ENCODE data around the gene DHRS7B. TPM values are rescaled to one million over a fixed set of nuclear protein-coding genes. Genes with fewer than 3 reads are reported as not detected.
"Not testable (repeated sequence)": the region's sequence is repeated elsewhere in the genome, so short reads cannot be mapped to it uniquely, and the experiment has no call there.

Gene DHRS7B
- total RNA-seq, 1 donor from 2014 or later, result 21.6 TPM

DNA sequence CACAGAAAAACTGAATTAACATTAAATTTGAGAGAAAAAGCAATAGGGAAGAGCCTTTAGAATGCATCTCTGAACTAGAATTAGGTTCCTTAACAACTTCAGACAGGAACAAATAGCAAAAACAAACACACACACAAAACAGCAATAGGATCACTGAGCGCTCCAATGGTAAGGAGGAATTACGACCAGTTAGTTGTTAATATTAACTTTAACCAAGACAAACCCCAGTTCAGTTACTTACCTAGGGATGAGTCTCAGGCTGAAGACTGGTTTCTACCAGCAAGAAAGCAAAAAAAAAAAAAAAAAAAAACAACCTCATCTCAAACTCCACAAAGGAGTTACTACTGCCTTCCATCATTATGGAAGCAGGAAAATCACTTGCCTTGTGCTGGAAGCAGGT is 14.6 kb downstream of the DHRS7B start:
- Histone ChIP-seq H3K9ac (no peak overlapping the region), H3K4me2 (no peak overlapping the region), H3K79me2 (ENCODE audit: low read depth) (peaks cover 11% of the 10 kb centered on the region), H3K27me3 (no peaks in the 10 kb centered on the region), H3K4me3 (no peak overlapping the region), H3K4me1 (no peaks in the 10 kb centered on the region), H4K20me1 (ENCODE audit: low read depth) (no peaks in the 10 kb centered on the region), H3K9me3 (ENCODE audit: low read depth) (peaks cover 18% of the 10 kb centered on the region), H3F3A (ENCODE audit: low read depth) (no peaks in the 10 kb centered on the region), H3K27ac (no peak overlapping the region), H3K36me3 (no peaks in the 10 kb centered on the region), H2AFZ (replicated peaks) (no peak overlapping the region)
- DNase-seq (ENCODE audit: low spot score), result no peak
- TF ChIP-seq EZH2 (IDR thresholded peaks at IDR 0.05), result no peak
- peaks cover 18% of the 10 kb centered on the region for H3K36me3 Mint-ChIP-seq
- peaks cover 60% of the 10 kb centered on the region for H3K9me3 Mint-ChIP-seq
- H3K4me1 Mint-ChIP-seq, result no peaks in the 10 kb centered on the region
- H3K27me3 Mint-ChIP-seq (ENCODE audit: insufficient read depth, low read depth), result no peaks in the 10 kb centered on the region
- H3K4me3 Mint-ChIP-seq, result no peak overlapping the region
- no peak overlapping the region for H3K27ac Mint-ChIP-seq

- not testable (repeated sequence) for H3K27me3 ChIP-seq; H3K27ac ChIP-seq; H3K27me3 Mint-ChIP-seq (ENCODE audit: insufficient read depth, low read depth); H2AFZ ChIP-seq (replicated peaks); H3K27ac Mint-ChIP-seq; H3K4me3 Mint-ChIP-seq; H3K36me3 ChIP-seq; H3K4me3 ChIP-seq; H3K4me1 ChIP-seq; H3K4me2 ChIP-seq; DNase-seq (ENCODE audit: low spot score); H3F3A ChIP-seq (ENCODE audit: low read depth); H3K9ac ChIP-seq; H3K4me1 Mint-ChIP-seq; H4K20me1 ChIP-seq (ENCODE audit: low read depth)
- peaks cover 11% of the 10 kb centered on the region for H3K79me2 ChIP-seq (ENCODE audit: low read depth)
- H3K9me3 ChIP-seq (ENCODE audit: low read depth), result peaks cover 11% of the 10 kb centered on the region
- Mint-ChIP-seq H3K36me3 (peaks cover 25% of the 10 kb centered on the region), H3K9me3 (peaks cover 63% of the 10 kb centered on the region)
Observed at GRCh38 chr17:21142065-21142464, 15.3 kb downstream of the DHRS7B start.

DNA sequence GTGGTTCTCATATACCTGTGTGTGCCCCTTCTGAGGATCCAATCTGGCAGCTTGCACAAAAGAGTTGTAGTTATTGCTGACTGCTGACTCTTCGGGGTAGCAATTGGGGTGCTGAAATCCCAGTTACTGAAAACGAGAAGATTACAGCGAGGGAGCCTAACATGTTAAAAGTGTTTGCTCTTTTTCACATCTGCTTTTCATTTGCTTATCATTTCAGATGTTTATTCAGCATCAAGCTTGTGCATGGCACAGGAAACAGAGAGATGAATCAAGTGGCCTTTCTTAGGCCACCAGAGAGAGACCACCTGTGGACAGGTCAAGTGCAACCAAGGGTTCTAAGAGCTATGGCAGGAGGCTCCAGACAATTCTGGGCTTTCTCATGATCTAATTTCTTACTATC is 16.9 kb downstream of the DHRS7B start:
- Histone ChIP-seq H3K27me3 (no peaks in the 10 kb centered on the region), H4K20me1 (ENCODE audit: low read depth) (no peaks in the 10 kb centered on the region), H3K27ac (no peak overlapping the region), H2AFZ (replicated peaks) (no peak overlapping the region), H3F3A (ENCODE audit: low read depth) (no peaks in the 10 kb centered on the region), H3K4me1 (no peaks in the 10 kb centered on the region), H3K36me3 (no peaks in the 10 kb centered on the region), H3K9ac (no peak overlapping the region), H3K9me3 (ENCODE audit: low read depth) (peaks cover 7% of the 10 kb centered on the region), H3K4me2 (no peak overlapping the region), H3K79me2 (ENCODE audit: low read depth) (peaks cover 7% of the 10 kb centered on the region), H3K4me3 (no peak overlapping the region)
- H3K36me3 Mint-ChIP-seq, result peaks cover 30% of the 10 kb centered on the region
- H3K4me1 Mint-ChIP-seq, result no peaks in the 10 kb centered on the region
- no peak overlapping the region for H3K27ac Mint-ChIP-seq
- TF ChIP-seq EZH2phosphoT487 (IDR thresholded peaks at IDR 0.05) (no peak), EZH2 (IDR thresholded peaks at IDR 0.05) (no peak)
- TF ChIP-seq, protein P1, sequence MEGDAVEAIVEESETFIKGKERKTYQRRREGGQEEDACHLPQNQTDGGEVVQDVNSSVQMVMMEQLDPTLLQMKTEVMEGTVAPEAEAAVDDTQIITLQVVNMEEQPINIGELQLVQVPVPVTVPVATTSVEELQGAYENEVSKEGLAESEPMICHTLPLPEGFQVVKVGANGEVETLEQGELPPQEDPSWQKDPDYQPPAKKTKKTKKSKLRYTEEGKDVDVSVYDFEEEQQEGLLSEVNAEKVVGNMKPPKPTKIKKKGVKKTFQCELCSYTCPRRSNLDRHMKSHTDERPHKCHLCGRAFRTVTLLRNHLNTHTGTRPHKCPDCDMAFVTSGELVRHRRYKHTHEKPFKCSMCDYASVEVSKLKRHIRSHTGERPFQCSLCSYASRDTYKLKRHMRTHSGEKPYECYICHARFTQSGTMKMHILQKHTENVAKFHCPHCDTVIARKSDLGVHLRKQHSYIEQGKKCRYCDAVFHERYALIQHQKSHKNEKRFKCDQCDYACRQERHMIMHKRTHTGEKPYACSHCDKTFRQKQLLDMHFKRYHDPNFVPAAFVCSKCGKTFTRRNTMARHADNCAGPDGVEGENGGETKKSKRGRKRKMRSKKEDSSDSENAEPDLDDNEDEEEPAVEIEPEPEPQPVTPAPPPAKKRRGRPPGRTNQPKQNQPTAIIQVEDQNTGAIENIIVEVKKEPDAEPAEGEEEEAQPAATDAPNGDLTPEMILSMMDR (IDR thresholded peaks at IDR 0.05), result no peak
- no peaks in the 10 kb centered on the region for H3K27me3 Mint-ChIP-seq (ENCODE audit: insufficient read depth, low read depth)
- no peak overlapping the region for H3K4me3 Mint-ChIP-seq
- H3K9me3 Mint-ChIP-seq, result peaks cover 62% of the 10 kb centered on the region
- no peak for DNase-seq (ENCODE audit: low spot score)

GRCh38 chr17:21144299-21144698 is 17.5 kb downstream of the DHRS7B start:
- not testable (repeated sequence) for H3K4me1 Mint-ChIP-seq; H3K27me3 ChIP-seq; DNase-seq (ENCODE audit: low spot score); H3K4me3 Mint-ChIP-seq; H3K36me3 ChIP-seq; H3K79me2 ChIP-seq (ENCODE audit: low read depth); H3K27ac ChIP-seq; H3K4me2 ChIP-seq; H3K9ac ChIP-seq; H4K20me1 ChIP-seq (ENCODE audit: low read depth); H3F3A ChIP-seq (ENCODE audit: low read depth); H3K4me3 ChIP-seq; H3K4me1 ChIP-seq; H3K27me3 Mint-ChIP-seq (ENCODE audit: insufficient read depth, low read depth); H3K27ac Mint-ChIP-seq; H2AFZ ChIP-seq (replicated peaks)
- peaks cover 32% of the 10 kb centered on the region for H3K36me3 Mint-ChIP-seq
- peaks cover 62% of the 10 kb centered on the region for H3K9me3 Mint-ChIP-seq
- H3K9me3 ChIP-seq (ENCODE audit: low read depth), result peaks cover 13% of the 10 kb centered on the region

- no peaks in the 10 kb centered on the region for H4K20me1 ChIP-seq (ENCODE audit: low read depth)
- Mint-ChIP-seq H3K27me3 (ENCODE audit: insufficient read depth, low read depth) (no peaks in the 10 kb centered on the region), H3K9me3 (peaks cover 58% of the 10 kb centered on the region), H3K4me1 (no peaks in the 10 kb centered on the region), H3K4me3 (no peak overlapping the region), H3K36me3 (peaks cover 31% of the 10 kb centered on the region), H3K27ac (no peak overlapping the region)
- H3K4me1 ChIP-seq, result no peaks in the 10 kb centered on the region
- H3K4me2 ChIP-seq, result no peak overlapping the region
- no peak overlapping the region for H3K9ac ChIP-seq
- no peaks in the 10 kb centered on the region for H3K79me2 ChIP-seq (ENCODE audit: low read depth)
- no peak overlapping the region for H2AFZ ChIP-seq (replicated peaks)
- H3K4me3 ChIP-seq, result no peak overlapping the region
- H3K36me3 ChIP-seq, result no peaks in the 10 kb centered on the region
- H3K9me3 ChIP-seq (ENCODE audit: low read depth), result peaks cover 14% of the 10 kb centered on the region
- DNase-seq (ENCODE audit: low spot score), result no peak
- H3K27me3 ChIP-seq, result no peaks in the 10 kb centered on the region
- no peak overlapping the region for H3K27ac ChIP-seq
- no peak for TF ChIP-seq EZH2phosphoT487 (IDR thresholded peaks at IDR 0.05)
- TF ChIP-seq, protein P1 (IDR thresholded peaks at IDR 0.05), result no peak
- no peak for TF ChIP-seq EZH2 (IDR thresholded peaks at IDR 0.05)
- no peaks in the 10 kb centered on the region for H3F3A ChIP-seq (ENCODE audit: low read depth)
Observed at GRCh38 chr17:21146362-21147015, 19.7 kb downstream of the DHRS7B start.

Measured in neural progenitor cell (in vitro differentiated cells).